Left lung (tissue), 10 donors: ENCODE results near the gene TINAG. TPM values are rescaled to one million over a fixed set of nuclear protein-coding genes. Genes with fewer than 3 reads are reported as not detected.

ENCODE experiments used
- ATAC-seq: fragments of 200-7000 bp; cut with Tn5 transposase; one replicate; pipeline ENCODE4 v1.9.1; 2020; ENCODE audit warnings: moderate library complexity
- DNase-seq, 4 donors: peaks; one replicate each; pipeline ENCODE4 v3.0.0-alpha.2; 2013 to 2020
- H3K27ac ChIP-seq, 2 donors: fragments of 200-600 bp; sonication (generic) in 1 of 2; one replicate each; pipeline versions ENCODE4 v1.5.0 to v1.8.0; 2020 to 2021
- H3K27me3 ChIP-seq, 2 donors: fragments of 200-600 bp; sonication (generic) in 1 of 2; one replicate each; pipeline versions ENCODE4 v1.5.0 to v1.8.0; 2020 to 2021
- H3K36me3 ChIP-seq, 2 donors: fragments of 200-600 bp; sonication (generic) in 1 of 2; one replicate each; pipeline versions ENCODE4 v1.5.0 to v1.8.0; 2020 to 2021
- H3K4me1 ChIP-seq, 2 donors: fragments of 200-600 bp; one replicate each; pipeline ENCODE4 v1.8.0; 2021
- H3K4me3 ChIP-seq, 2 donors: fragments of 200-600 bp; sonication (generic) in 1 of 2; one replicate each; pipeline versions ENCODE4 v1.5.0 to v1.8.0; 2020 to 2021; ENCODE audit warnings: mild to moderate bottlenecking in 1 of 2
- H3K9me3 ChIP-seq, 2 donors: fragments of 200-600 bp; sonication (generic) in 1 of 2; one replicate each; pipeline versions ENCODE4 v1.5.0 to v1.8.0; 2020 to 2021
- intact Hi-C, 2 donors: fragments of 100-400 bp; cut with DNase I; formaldehyde crosslinking; loops; one replicate each; pipeline versions ENCODE4 v1.11.2 to v1.14.2; 2022
- polyA plus RNA-seq, 6 donors: library from polyadenylated mRNA; unstranded; fragments of 120-200 nt; gene quantifications; one replicate each; pipeline ENCODE4 v1.2.1, GENCODE V29; 2013; ENCODE audit not compliant: insufficient read length in 6 of 6
- total RNA-seq, 2 donors: library from RNA; stranded (reverse); fragmentation: NEBNext Ultra II Directional; extraction: Animal tissue kit (Norgen Biotek cat#: 25700); gene quantifications; one replicate each; pipeline ENCODE4 v1.2.1, GENCODE V29; 2021
- TF ChIP-seq, protein P1 (sequence below), 2 donors: fragments of 200-600 bp; sonication (generic) in 1 of 2; IDR thresholded peaks; one replicate each; pipeline versions ENCODE4 v1.5.0 to v1.8.0; 2021; ENCODE audit warnings: antibody characterized with exemption in 2 of 2
- donor health status: DM: no; HTN: yes; CAD: no.
- donor health status: DM: no; HTN: no; CAD: no.

The TINAG gene
- total and polyA plus RNA-seq, 8 donors, result 0.24 TPM; not detected in 7

DNA sequence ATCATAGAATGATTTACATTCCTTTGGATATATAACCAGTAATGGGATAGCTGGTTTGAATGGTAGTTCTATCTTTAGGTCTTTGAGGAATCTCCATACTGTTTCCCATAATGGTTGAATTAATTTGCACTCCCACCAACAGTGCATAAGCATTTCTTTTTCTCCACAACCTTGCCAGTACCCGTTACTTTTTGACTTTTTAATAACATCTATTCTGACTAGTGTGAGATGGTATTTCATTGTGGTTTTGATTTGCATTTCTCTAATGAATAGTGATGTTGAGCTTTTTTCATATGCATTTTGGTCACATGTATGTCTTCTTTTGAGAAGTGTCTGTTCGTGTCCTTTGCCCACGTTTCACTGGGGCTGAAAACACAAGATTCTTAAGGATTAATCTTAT, 107.3 kb downstream of the TINAG start:
- Histone ChIP-seq H3K4me3 (no peak overlapping the region), H3K27me3 (no peaks in the 10 kb centered on the region), H3K36me3 (no peaks in the 10 kb centered on the region), H3K9me3 (peaks cover 0 to 5% of the 10 kb centered on the region in 2 donors), H3K27ac (no peak overlapping the region), H3K4me1 (no peaks in the 10 kb centered on the region)
- intact Hi-C loops, result no loop called here
- ATAC-seq (no peak), DNase-seq (no peak)
- TF ChIP-seq, protein P1, sequence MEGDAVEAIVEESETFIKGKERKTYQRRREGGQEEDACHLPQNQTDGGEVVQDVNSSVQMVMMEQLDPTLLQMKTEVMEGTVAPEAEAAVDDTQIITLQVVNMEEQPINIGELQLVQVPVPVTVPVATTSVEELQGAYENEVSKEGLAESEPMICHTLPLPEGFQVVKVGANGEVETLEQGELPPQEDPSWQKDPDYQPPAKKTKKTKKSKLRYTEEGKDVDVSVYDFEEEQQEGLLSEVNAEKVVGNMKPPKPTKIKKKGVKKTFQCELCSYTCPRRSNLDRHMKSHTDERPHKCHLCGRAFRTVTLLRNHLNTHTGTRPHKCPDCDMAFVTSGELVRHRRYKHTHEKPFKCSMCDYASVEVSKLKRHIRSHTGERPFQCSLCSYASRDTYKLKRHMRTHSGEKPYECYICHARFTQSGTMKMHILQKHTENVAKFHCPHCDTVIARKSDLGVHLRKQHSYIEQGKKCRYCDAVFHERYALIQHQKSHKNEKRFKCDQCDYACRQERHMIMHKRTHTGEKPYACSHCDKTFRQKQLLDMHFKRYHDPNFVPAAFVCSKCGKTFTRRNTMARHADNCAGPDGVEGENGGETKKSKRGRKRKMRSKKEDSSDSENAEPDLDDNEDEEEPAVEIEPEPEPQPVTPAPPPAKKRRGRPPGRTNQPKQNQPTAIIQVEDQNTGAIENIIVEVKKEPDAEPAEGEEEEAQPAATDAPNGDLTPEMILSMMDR (IDR thresholded peaks at IDR 0.05), result no peak

DNA sequence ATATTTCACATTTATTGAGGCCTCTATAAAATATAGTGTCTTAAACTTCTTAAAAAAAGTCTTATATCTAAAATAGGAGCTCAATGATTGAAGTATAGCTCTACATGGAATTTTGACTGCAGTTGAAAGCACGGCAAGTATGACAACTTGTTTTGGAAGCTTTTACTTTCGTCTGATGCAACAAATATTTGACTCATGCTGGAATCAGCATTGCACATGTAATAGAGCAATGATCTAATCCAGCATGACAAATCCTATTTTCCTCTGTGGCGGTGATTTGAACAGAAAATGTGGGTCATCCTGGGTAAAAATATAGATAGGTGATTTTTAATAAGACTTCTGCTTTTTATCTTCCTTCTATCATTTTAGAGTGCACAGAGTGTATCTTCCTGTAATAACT, 111.6 kb downstream of the TINAG start:
- Histone ChIP-seq H3K27ac (no peak overlapping the region), H3K4me1 (no peaks in the 10 kb centered on the region), H3K9me3 (peaks cover 0 to 13% of the 10 kb centered on the region in 2 donors), H3K36me3 (no peaks in the 10 kb centered on the region), H3K27me3 (no peaks in the 10 kb centered on the region), H3K4me3 (no peak overlapping the region)
- TF ChIP-seq, protein P1 (IDR thresholded peaks at IDR 0.05), result no peak
- no peak for ATAC-seq
- no peak for DNase-seq
- intact Hi-C loops, result no loop called here

DNA sequence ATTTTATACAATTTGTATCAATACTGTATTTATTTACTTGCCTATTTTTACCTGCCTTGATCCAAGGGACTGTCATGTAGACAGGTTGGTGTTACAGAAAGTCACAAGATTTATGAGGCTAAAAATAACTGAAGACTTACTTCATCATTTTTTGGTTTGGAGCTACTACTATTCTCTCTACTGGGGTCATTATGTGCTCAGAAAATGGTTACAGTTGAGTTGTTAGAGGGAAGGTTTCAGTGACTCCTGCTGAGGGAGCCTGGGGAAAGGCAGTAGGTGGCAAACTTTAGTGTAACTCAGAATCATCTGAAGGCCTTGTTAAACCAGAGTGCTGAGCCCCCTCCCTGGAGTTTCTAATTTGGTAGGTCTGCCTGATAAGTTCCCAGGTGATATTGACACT, 118.8 kb downstream of the TINAG start:
- Histone ChIP-seq H3K4me1 (no peaks in the 10 kb centered on the region), H3K36me3 (no peaks in the 10 kb centered on the region), H3K27me3 (no peaks in the 10 kb centered on the region), H3K9me3 (peaks cover 0 to 3% of the 10 kb centered on the region in 2 donors), H3K27ac (no peak overlapping the region), H3K4me3 (no peak overlapping the region)
- DNase-seq (no peak), ATAC-seq (no peak)
- intact Hi-C loops, result no loop called here
- TF ChIP-seq, protein P1 (IDR thresholded peaks at IDR 0.05), result no peak

DNA sequence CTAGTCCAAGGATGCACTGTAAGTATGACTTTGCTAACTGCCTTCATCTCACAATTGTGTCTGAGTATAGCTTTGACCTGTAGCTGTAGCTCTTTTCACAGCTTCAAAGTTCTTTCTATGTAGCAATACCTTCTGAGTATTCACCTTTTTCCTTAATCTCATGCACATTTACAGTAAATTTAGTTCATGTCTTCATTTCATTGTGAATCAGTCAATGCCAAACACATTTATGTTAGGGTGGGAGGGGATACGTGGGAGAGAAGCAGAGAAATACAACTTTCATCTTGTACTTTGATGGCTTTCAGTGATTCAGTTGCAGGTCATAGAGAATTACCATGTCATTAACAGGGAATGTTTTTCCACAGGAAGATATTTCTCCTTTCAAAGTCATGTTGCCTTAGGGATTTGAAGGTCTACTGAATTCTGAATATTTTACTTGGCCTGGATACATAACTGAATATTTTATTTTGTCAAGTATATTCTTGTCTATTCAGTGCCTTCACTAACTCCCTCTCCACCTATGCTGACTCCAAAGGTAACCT, 119.2 kb downstream of the TINAG start:
- Histone ChIP-seq H3K27me3 (no peaks in the 10 kb centered on the region), H3K4me3 (no peak overlapping the region), H3K9me3 (no peaks in the 10 kb centered on the region), H3K36me3 (no peaks in the 10 kb centered on the region), H3K4me1 (no peaks in the 10 kb centered on the region), H3K27ac (no peak overlapping the region)
- TF ChIP-seq, protein P1 (IDR thresholded peaks at IDR 0.05), result no peak
- intact Hi-C loops, result no loop called here
- DNase-seq (no peak), ATAC-seq (no peak)

DNA sequence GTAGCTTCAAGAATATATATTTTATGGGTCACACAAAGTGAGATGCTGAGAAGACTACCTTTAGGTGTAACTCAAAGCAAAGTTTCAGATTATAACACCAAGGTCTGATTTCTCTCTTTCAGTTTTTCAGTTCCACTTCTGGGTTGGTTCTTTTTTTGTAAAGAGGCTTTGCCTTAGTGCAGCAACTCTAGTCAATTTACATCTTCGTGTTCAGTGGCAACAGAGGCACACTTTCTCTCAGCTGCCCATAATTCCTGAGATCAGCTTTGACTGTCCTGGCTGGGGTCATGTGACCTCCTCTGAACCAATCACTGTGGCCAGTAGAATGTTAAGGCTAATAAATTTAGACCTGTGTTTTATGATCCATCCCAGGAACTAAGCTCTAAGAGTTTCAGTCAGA, 120.2 kb downstream of the TINAG start:
- H3K36me3 ChIP-seq, result no peaks in the 10 kb centered on the region
- H3K4me3 ChIP-seq, result no peak overlapping the region
- no peak overlapping the region for H3K27ac ChIP-seq
- no peaks in the 10 kb centered on the region for H3K27me3 ChIP-seq
- H3K4me1 ChIP-seq, result no peaks in the 10 kb centered on the region
- DNase-seq (no peak), ATAC-seq (no peak)
- intact Hi-C loops, result no loop called here
- TF ChIP-seq, protein P1 (IDR thresholded peaks at IDR 0.05), result no peak
- no peaks in the 10 kb centered on the region for H3K9me3 ChIP-seq
